GM13976 (cell line): Measurements from ENCODE around the gene SCN4B.

Experiments used
- DNase-seq: peaks from one replicate; pipeline ENCODE4 v3.0.0; 2012; ENCODE audit warnings: low spot score
- in situ Hi-C: fragments of 300-500 bp; cut with MboI; formaldehyde crosslinking; loops from one replicate; pipeline ENCODE4 v1.12.0; 2022; ENCODE audit warnings: low sequenced_read_pairs, mixed read lengths, inconsistent platforms; ENCODE audit not compliant: unreplicated experiment
- TF ChIP-seq, protein P1 (sequence below): IDR thresholded peaks from 2 replicates; pipeline ENCODE4 v1.5.1; 2012; ENCODE audit warnings: borderline replicate concordance, mild to moderate bottlenecking; ENCODE audit not compliant: insufficient read depth; ENCODE audit errors: extremely low read depth, missing control alignments, control extremely low read depth

SCN4B gene

DNA sequence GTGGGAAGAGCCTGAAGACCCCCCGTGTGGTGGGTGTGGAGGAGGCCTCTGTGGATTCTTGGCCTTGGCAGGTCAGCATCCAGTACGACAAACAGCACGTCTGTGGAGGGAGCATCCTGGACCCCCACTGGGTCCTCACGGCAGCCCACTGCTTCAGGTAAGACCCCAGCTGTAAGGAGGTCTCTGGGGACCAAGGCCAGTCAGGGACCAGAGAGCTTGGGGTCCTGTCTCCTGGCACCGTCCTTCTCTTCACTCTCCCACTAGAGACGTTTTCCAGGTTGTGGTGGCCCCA, 40.9 kb downstream of the SCN4B start:
- in situ Hi-C loops, result no loop called here

DNA sequence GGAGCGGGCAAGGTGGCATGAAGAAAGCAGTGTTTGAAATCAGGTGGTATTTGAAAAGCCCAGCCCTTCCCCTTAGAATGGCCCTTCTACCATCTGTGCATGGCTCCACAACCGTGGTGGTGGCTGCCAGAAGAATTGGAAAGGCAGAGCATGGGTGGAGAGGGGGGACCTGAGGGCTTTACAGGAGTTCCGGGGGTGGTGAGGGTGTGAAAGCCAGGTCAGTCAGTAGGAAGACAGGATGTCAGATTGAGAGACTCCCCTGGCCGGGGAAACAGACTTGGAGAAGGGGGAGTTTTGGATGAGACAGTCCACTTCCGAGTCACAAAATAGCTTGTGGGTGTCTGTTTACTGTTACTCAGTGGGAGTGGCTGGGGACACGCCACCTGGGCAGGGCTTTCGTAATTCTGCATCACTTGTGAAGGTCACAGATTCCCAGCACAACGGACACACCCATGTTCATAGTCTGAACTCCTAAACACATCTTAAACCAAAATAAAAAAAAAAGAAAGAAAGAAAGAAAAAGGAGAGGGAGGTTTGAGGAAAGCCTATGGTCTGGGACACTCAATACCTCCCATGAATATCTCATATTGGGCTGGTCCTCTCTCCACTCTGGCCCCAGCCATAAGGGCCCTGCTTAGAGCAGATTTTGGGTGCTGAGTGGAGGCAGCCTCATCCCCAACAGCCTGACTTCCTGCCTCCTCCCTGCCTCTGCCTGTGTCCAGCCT, 41.4 kb downstream of the SCN4B start:
- DNase-seq, result no peak
- in situ Hi-C loops, result no loop called here
- TF ChIP-seq, protein P1, sequence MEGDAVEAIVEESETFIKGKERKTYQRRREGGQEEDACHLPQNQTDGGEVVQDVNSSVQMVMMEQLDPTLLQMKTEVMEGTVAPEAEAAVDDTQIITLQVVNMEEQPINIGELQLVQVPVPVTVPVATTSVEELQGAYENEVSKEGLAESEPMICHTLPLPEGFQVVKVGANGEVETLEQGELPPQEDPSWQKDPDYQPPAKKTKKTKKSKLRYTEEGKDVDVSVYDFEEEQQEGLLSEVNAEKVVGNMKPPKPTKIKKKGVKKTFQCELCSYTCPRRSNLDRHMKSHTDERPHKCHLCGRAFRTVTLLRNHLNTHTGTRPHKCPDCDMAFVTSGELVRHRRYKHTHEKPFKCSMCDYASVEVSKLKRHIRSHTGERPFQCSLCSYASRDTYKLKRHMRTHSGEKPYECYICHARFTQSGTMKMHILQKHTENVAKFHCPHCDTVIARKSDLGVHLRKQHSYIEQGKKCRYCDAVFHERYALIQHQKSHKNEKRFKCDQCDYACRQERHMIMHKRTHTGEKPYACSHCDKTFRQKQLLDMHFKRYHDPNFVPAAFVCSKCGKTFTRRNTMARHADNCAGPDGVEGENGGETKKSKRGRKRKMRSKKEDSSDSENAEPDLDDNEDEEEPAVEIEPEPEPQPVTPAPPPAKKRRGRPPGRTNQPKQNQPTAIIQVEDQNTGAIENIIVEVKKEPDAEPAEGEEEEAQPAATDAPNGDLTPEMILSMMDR, result no peak

More for the DNA sequence above, 40.9 kb downstream of the SCN4B start:
- TF ChIP-seq, protein P1, result no peak
- DNase-seq, result no peak

DNA sequence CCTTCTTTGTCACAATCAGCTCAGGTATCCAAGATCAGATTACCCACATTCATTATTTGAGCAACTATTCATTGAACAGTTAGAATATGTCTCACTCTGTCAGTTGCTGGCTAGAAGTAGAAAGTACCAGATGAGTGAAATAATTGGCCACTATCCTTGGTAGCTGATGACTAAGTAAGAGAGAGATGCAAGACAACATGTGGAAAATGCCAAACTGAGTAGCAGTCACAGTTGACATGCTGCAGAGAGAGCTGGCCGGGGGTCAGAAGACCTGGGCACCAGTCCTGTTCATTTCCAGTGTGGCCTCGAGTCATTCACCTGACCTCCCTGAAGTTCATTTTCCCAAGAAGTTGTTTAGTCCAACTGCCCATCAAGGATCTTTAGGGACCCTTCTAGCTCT, 43.4 kb downstream of the SCN4B start:
- in situ Hi-C loops, result no loop called here
- no peak for DNase-seq

DNA sequence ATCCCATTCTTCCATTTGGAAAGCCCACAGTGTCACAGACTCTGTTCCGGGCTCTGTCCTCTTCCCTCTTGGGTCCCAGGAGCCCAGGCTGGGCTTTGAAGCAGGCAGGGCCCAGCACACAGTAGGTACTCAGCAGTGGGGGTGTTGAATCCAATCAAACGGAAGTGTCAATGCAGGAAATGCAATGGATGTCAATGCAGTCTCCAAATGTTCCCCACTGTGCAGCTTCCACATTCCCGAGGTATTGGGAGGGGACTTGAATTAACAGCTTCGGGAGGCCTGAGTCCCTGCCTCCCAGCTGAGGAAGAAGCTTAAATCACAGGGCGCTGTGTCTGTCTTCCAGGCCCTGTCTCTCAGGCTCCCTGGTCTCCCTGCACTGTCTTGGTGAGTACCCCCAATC, 44.1 kb downstream of the SCN4B start:
- TF ChIP-seq, protein P1, result no peak
- in situ Hi-C loops, result no loop called here
- no peak for DNase-seq

More for the DNA sequence above, 43.4 kb downstream of the SCN4B start:
- TF ChIP-seq, protein P1, result no peak

DNA sequence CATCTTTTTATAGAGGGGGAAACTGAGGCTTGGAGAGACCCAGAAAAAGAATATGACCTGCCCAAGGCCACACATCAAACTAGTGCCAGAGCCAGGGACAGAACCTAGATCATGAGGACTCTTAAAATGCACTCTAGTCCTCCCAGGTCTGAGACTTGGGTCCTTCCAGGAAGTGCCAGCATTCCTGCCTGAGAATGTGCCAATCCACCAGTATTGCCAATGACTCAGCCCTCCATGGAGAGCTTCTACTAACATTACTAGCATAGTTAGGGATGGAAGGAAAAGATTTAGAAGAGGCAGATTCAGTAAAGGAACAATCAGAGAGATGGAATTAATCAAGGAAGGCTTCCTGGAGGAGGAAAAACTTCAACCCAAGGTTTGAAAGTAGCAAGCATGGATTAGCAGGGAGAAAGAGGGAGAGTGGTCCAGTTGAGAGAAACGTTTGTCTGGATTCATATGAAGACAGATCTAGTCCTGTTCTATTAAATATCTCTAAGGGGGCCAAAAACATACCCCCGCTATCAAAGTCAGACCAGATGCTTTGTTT, 45.8 kb downstream of the SCN4B start:
- DNase-seq, result no peak
- TF ChIP-seq, protein P1, result no peak
- in situ Hi-C loops, result no loop called here

DNA sequence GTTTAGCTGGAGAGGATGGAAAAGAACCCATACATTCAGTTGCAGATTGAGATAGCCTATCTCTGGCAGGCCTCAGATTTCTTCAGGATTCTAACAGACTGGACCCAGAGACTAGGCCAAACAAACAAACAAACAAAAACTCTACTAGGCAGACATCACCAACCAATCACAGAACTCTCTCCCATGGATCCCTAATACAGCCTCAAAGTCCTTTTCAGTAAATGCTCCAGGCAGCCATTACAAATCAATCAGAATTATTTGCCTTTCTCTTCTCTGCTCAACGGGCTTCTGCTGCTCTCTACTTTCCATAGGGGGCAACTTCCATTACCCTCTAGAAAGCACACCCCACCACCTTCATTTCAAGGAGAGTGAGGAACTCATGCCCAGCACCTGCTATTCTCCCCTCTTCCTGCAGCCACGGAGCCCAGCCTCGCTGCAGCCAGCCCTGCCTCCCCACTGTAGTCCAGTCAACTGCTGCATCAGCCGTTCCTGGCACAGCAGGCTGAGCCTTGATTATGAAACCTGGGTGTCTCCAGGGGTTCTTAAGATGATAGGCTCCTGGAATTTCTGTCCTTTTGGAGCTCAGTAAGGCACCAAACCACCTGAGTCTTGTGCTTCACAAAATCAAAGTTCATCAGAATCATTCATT, 46.8 kb downstream of the SCN4B start:
- TF ChIP-seq, protein P1, result no peak
- no peak for DNase-seq
- in situ Hi-C loops, result no loop called here
